ENCODE data around the gene ICAM5.
A peak's percentile ranks its signal among the peaks of the same experiment; 100 is the strongest.

ICAM5 gene

GRCh38 chr19:10292789-10293636, 3.3 kb downstream of the ICAM5 start:
- no peak overlapping the region for H3K27ac ChIP-seq (ENCODE audit: low read depth, low read length)
- H3K27me3 ChIP-seq (ENCODE audit: insufficient read depth, low read length): peaks cover 96% of the 10 kb centered on the region
- H3K4me3 ChIP-seq (ENCODE audit: low read length): peak overlapping the region; percentile 44
- no peaks in the 10 kb centered on the region for H3K36me3 ChIP-seq (ENCODE audit: insufficient read depth, low read length)
- no peaks in the 10 kb centered on the region; the same call in 1 of the 2 replicates for H3K4me1 ChIP-seq (ENCODE audit: insufficient read depth, low read length)
- H3K9me3 ChIP-seq (ENCODE audit: insufficient read depth, low read depth, low read length): no peaks in the 10 kb centered on the region
- H3K9ac ChIP-seq (ENCODE audit: low read depth, low read length): no peak overlapping the region
- WGBS: 20% methylated on average over 56 of the region's 56 CpGs

GRCh38 chr19:10293637-10294367, 4.0 kb downstream of the ICAM5 start:
- Histone ChIP-seq H3K4me3 (ENCODE audit: low read length) (no peak overlapping the region), H3K9ac (ENCODE audit: low read depth, low read length) (no peak overlapping the region), H3K27ac (ENCODE audit: low read depth, low read length) (no peak overlapping the region), H3K4me1 (ENCODE audit: insufficient read depth, low read length) (no peaks in the 10 kb centered on the region; the same call in 1 of the 2 replicates), H3K36me3 (ENCODE audit: insufficient read depth, low read length) (no peaks in the 10 kb centered on the region), H3K9me3 (ENCODE audit: insufficient read depth, low read depth, low read length) (no peaks in the 10 kb centered on the region), H3K27me3 (ENCODE audit: insufficient read depth, low read length) (peaks cover 91% of the 10 kb centered on the region)
- 23% methylated on average over 49 of the region's 49 CpGs for WGBS

DNA sequence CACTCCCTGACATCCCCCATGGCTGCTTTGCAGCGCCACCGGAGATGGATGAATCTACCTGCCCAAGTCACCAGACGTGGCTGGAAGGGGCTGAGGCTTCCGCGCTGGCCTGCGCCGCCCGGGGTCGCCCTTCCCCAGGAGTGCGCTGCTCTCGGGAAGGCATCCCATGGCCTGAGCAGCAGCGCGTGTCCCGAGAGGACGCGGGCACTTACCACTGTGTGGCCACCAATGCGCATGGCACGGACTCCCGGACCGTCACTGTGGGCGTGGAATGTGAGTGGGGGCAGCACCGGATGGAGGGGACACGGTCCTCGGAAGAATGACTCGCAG, 4.6 kb downstream of the ICAM5 start:
- H3K4me1 ChIP-seq (ENCODE audit: insufficient read depth, low read length): no peaks in the 10 kb centered on the region; the same call in 1 of the 2 replicates
- peaks cover 86% of the 10 kb centered on the region for H3K27me3 ChIP-seq (ENCODE audit: insufficient read depth, low read length)
- no peak overlapping the region for H3K9ac ChIP-seq (ENCODE audit: low read depth, low read length)
- no peaks in the 10 kb centered on the region for H3K36me3 ChIP-seq (ENCODE audit: insufficient read depth, low read length)
- no peak overlapping the region for H3K4me3 ChIP-seq (ENCODE audit: low read length)
- H3K9me3 ChIP-seq (ENCODE audit: insufficient read depth, low read depth, low read length): no peaks in the 10 kb centered on the region
- WGBS: 9% methylated on average over 25 of the region's 25 CpGs
- H3K27ac ChIP-seq (ENCODE audit: low read depth, low read length): no peak overlapping the region

GRCh38 chr19:10295305-10295846, 5.6 kb downstream of the ICAM5 start:
- no peaks in the 10 kb centered on the region for H3K36me3 ChIP-seq (ENCODE audit: insufficient read depth, low read length)
- H3K27me3 ChIP-seq (ENCODE audit: insufficient read depth, low read length): peaks cover 83% of the 10 kb centered on the region
- no peak overlapping the region for H3K9ac ChIP-seq (ENCODE audit: low read depth, low read length)

GRCh38 chr19:10295847-10296591, 6.3 kb downstream of the ICAM5 start:
- H3K4me3 ChIP-seq (ENCODE audit: low read length): peak overlapping the region; percentile 35
- H3K9me3 ChIP-seq (ENCODE audit: insufficient read depth, low read depth, low read length): no peaks in the 10 kb centered on the region
- WGBS: 2% methylated on average over 58 of the region's 58 CpGs
- no peaks in the 10 kb centered on the region; the same call in 1 of the 2 replicates for H3K4me1 ChIP-seq (ENCODE audit: insufficient read depth, low read length)
- H3K36me3 ChIP-seq (ENCODE audit: insufficient read depth, low read length): no peaks in the 10 kb centered on the region
- H3K27ac ChIP-seq (ENCODE audit: low read depth, low read length): no peak overlapping the region
- H3K9ac ChIP-seq (ENCODE audit: low read depth, low read length): no peak overlapping the region
- peaks cover 76% of the 10 kb centered on the region for H3K27me3 ChIP-seq (ENCODE audit: insufficient read depth, low read length)

More at GRCh38 chr19:10295305-10295846, 5.6 kb downstream of the ICAM5 start:
- Histone ChIP-seq H3K27ac (ENCODE audit: low read depth, low read length) (no peak overlapping the region), H3K4me3 (ENCODE audit: low read length) (peak overlapping the region; percentile 35), H3K4me1 (ENCODE audit: insufficient read depth, low read length) (no peaks in the 10 kb centered on the region; the same call in 1 of the 2 replicates), H3K9me3 (ENCODE audit: insufficient read depth, low read depth, low read length) (no peaks in the 10 kb centered on the region)
- WGBS: 7% methylated on average over 48 of the region's 48 CpGs

DNA sequence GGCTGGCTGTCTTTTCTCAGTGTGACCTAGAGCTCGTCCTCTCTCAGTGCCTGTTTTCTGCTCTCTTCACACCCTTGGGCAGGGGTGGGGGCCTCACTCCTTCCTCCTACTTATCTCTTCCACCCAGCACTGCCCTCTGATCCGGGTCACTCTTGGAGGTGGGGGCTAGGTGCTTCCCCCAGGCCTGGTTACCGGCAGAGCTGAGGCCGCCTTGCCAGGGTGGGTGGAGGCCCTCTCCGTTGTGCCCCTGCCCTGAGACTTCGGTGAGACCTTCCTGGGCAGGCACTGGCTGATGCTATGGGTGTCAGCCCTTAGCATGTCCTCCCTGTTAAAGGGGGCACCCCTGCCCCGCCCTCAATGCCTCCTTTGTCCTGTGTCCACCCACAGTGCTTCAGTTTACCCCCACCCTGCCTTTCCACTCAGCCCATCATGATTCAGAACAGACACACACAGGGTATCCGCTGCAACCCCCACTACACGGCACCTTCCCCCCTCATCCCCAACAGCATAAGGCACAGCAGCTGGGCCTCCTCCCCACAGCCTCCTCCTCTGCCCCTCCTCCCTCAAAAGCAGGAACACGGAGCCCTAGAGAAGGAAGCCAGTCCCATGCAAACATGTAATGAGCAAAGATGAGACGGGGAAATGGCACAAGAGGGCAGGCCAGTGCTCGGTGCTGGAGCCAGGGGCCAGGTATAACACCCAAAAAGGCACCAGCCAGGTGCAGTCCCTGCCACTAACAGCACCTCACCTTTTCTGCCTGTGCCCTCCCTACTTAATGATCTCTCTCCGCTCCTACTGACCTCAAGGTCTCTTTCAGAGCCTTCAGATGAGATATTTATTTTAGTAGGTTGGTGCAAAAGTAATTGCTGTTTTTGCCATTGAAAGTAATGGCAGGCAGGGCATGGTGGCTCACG, 10.1 kb downstream of the ICAM5 start:
- Histone ChIP-seq H3K36me3 (ENCODE audit: insufficient read depth, low read length) (peaks cover 7% of the 10 kb centered on the region; the same call in 1 of the 2 replicates), H3K27me3 (ENCODE audit: insufficient read depth, low read length) (peaks cover 39% of the 10 kb centered on the region), H3K27ac (ENCODE audit: low read depth, low read length) (no peak overlapping the region), H3K4me3 (ENCODE audit: low read length) (no peak overlapping the region), H3K4me1 (ENCODE audit: insufficient read depth, low read length) (no peaks in the 10 kb centered on the region; the same call in 1 of the 2 replicates), H3K9me3 (ENCODE audit: insufficient read depth, low read depth, low read length) (no peaks in the 10 kb centered on the region), H3K9ac (ENCODE audit: low read depth, low read length) (no peak overlapping the region)
- 79% methylated on average over 14 of the region's 14 CpGs for WGBS

DNA sequence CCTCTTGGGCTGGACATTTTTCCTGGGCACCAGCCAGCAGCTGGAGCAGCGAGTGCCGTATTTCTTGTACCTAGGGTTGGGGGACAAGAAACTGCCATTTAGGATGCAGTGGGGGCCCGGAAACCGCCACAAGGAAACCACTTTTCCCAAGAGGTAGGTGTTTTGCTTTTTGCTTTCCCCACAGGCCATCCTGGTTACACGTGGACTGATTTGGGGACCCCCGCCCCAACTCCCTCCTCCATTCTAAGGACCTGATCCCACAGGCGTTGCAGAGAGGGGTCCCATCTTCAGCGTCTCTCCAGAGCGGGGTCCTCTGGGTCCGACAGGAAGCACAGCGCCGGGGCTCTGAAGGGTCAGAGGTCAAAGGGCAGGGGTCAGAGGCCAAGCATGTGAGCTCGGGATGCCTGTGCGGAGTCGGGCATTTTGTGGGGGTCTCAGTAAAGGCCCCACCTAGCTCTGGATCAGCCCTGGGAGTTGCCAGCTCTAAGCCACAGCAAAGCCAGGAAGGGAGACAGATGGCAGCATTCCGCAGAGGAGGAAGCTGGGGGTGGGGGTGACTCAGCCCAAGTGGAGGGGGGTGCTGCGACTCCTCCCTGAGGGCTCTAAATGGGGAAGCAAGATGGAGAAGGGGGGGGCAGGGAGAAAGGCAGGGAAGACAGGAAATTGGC, 15.5 kb downstream of the ICAM5 start:
- Histone ChIP-seq H3K36me3 (ENCODE audit: insufficient read depth, low read length) (peaks cover 14% of the 10 kb centered on the region), H3K9ac (ENCODE audit: low read depth, low read length) (no peak overlapping the region), H3K27me3 (ENCODE audit: insufficient read depth, low read length) (no peaks in the 10 kb centered on the region), H3K9me3 (ENCODE audit: insufficient read depth, low read depth, low read length) (no peaks in the 10 kb centered on the region), H3K4me1 (ENCODE audit: insufficient read depth, low read length) (no peaks in the 10 kb centered on the region), H3K27ac (ENCODE audit: low read depth, low read length) (no peak overlapping the region), H3K4me3 (ENCODE audit: low read length) (no peak overlapping the region)
- 92% methylated on average over 17 of the region's 17 CpGs for WGBS

GRCh38 chr19:10306327-10306726, 16.6 kb downstream of the ICAM5 start:
- Histone ChIP-seq H3K9me3 (ENCODE audit: insufficient read depth, low read depth, low read length) (no peaks in the 10 kb centered on the region), H3K36me3 (ENCODE audit: insufficient read depth, low read length) (peaks cover 15% of the 10 kb centered on the region), H3K27ac (ENCODE audit: low read depth, low read length) (no peak overlapping the region), H3K9ac (ENCODE audit: low read depth, low read length) (no peak overlapping the region), H3K4me3 (ENCODE audit: low read length) (no peak overlapping the region), H3K4me1 (ENCODE audit: insufficient read depth, low read length) (no peaks in the 10 kb centered on the region), H3K27me3 (ENCODE audit: insufficient read depth, low read length) (no peaks in the 10 kb centered on the region)
- WGBS: 92% methylated on average over 2 of the region's 5 CpGs

DNA sequence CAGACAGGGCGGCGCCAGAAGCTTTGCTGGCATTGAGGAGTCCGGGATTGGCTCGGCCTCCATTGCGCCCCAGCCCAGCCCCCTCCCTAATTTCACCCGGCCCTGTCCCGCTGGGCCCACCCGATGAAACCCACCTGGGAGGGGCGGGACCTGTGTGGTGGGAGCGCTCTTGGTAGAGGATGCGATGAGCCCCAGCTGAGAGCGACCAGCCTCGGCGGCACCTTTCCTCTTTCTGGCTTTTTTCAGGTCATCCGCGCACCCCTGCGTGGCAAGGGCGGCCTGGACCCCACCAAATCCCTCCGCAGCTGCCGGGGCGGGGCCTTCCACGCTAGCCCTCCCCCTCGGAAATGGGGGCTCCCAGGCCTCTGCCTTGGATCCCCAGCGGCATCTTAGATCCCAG, 19.7 kb downstream of the ICAM5 start, which contains the start of gene ZGLP1:
Gene ZGLP1, minus strand, starts transcription at position 393 of the 400 bp plus-strand sequence.
- no peaks in the 10 kb centered on the region for H3K4me1 ChIP-seq (ENCODE audit: insufficient read depth, low read length)
- no peak within 1 kb of the TSS for H3K4me3 ChIP-seq (ENCODE audit: low read length)
- 94% methylated on average over 24 of the region's 24 CpGs for WGBS
- H3K27me3 ChIP-seq (ENCODE audit: insufficient read depth, low read length): no peaks in the 10 kb centered on the region
- H3K9ac ChIP-seq (ENCODE audit: low read depth, low read length): no peak within 1 kb of the TSS
- no peaks in the 10 kb centered on the region for H3K9me3 ChIP-seq (ENCODE audit: insufficient read depth, low read depth, low read length)
- peaks cover 12% of the 10 kb centered on the region for H3K36me3 ChIP-seq (ENCODE audit: insufficient read depth, low read length)
- no peak within 1 kb of the TSS for H3K27ac ChIP-seq (ENCODE audit: low read depth, low read length)
